ENCODE data around the gene TGM3.

Gene TGM3

DNA sequence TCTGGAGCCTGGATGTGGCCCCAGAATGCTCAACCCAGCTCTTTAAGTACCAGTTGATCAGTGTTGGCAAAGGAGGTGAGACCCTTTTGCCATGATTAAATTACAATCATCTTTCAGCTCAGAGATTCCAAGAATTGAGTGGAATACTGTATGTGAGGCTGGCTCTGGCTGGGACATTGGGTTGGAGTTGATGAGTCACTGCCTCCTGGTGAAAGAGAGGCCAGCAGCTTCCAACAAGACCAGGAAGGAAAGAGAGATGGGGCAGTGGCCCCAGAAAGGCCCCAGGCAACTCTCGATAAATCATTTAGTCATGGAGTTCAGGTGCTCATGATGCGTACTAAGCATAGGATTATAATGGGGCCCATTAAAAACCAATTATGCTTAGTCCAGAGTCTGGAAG is 87.0 kb downstream of the TGM3 start:
- no peak for DNase-seq

DNA sequence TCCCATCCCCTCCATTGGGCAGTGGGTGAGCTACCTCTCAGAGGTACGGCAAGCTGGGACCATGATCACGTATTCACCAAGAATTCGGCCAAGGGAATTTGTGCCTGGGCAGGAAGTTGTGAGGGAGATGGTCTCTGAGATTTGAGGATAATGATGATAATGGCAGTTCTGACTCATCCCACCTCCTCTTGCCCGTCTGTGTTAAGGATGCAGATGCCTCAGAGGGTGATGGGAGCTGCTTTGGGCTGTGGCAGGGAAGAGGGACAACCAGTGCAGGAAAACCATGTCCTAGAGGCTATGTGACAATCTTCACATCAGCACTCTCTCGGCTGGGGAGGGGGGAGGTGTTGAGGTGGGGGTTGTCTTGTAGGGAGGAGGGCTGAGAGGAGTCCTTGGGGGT is 89.2 kb downstream of the TGM3 start:
- no peak for DNase-seq

GRCh38 chr20:2385496-2385895 is 89.7 kb downstream of the TGM3 start:
- no peak for DNase-seq

DNA sequence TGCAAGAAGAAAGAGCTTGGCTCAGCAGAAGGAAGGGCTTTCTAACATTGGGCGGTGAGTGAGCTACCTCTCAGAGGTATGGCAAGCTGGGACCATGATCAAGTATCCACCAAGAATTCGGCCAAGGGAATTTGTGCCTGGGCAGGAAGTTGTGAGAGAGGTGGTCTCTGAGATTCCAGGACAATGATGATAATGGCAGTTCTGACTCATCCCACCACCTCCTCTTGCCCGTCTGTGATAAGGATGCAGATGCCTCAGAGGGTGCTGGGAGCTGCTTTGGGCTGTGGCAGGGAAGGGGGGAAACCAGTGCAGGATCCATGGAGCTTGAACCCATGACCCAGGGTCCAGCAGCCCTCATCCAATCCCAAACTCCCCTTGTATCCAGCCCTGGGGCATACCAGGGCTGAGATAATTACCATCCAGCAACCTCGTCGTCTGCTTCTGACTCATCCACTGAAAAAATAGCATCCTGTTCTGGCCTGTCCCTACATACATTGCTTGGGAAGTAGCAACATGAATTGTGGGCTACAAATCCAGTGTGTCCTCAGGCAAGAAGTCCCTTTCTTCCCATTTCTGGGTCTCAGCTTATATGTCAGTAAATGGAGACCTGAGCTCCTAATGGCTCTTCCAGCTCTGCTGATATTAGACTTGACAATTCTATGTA is 90.8 kb downstream of the TGM3 start:
- DNase-seq = no peak

- peak; percentile 38 for DNase-seq
Observed at GRCh38 chr20:2387180-2387577, 91.4 kb downstream of the TGM3 start.

- DNase-seq = no peak
Observed at GRCh38 chr20:2387580-2387979, 91.8 kb downstream of the TGM3 start.

All from eye (tissue), 1 donor.